NCI-H446 (cell line): Measurements from ENCODE around the gene CDH11.

ENCODE experiments used
- DNase-seq, 2 experiments: peaks; one replicate each; lab custom pipeline; 2025; lab: John Stamatoyannopoulos, UW

The CDH11 gene

GRCh38 chr16:65116818-65117430 is 4.9 kb downstream of the CDH11 start:
- no peak for DNase-seq

GRCh38 chr16:65116216-65116615 is 5.6 kb downstream of the CDH11 start:
- no peak for DNase-seq

- peak in 1 of 2 experiments; percentile 24 for DNase-seq
Observed at GRCh38 chr16:65114527-65114926, 7.3 kb downstream of the CDH11 start.

- no peak for DNase-seq
Observed at GRCh38 chr16:65113441-65113840, 8.4 kb downstream of the CDH11 start.

GRCh38 chr16:65111306-65111705 is 10.6 kb downstream of the CDH11 start:
- DNase-seq, result no peak

GRCh38 chr16:65106757-65107156 is 15.1 kb downstream of the CDH11 start:
- no peak for DNase-seq

- no peak for DNase-seq
Observed at GRCh38 chr16:65105171-65105570, 16.7 kb downstream of the CDH11 start.

- no peak for DNase-seq
Observed at GRCh38 chr16:65104471-65104870, 17.4 kb downstream of the CDH11 start.

- DNase-seq, result no peak
Observed at GRCh38 chr16:65102326-65102725, 19.5 kb downstream of the CDH11 start.

- DNase-seq, result no peak
Observed at GRCh38 chr16:65101009-65101408, 20.9 kb downstream of the CDH11 start.

- no peak for DNase-seq
Observed at GRCh38 chr16:65099607-65100006, 22.3 kb downstream of the CDH11 start.

- no peak for DNase-seq
Observed at GRCh38 chr16:65098916-65099315, 22.9 kb downstream of the CDH11 start.

- DNase-seq, result no peak
Observed at GRCh38 chr16:65097296-65097695, 24.6 kb downstream of the CDH11 start.

- DNase-seq, result no peak
Observed at GRCh38 chr16:65095906-65096305, 26.0 kb downstream of the CDH11 start.

GRCh38 chr16:65095090-65095728 is 26.7 kb downstream of the CDH11 start:
- DNase-seq, result no peak

- DNase-seq, result no peak
Observed at GRCh38 chr16:65094009-65094408, 27.9 kb downstream of the CDH11 start.

- peak in 1 of 2 experiments; percentile 15 for DNase-seq
Observed at GRCh38 chr16:65083164-65083857, 38.6 kb downstream of the CDH11 start.

- no peak for DNase-seq
Observed at GRCh38 chr16:65079549-65079948, 42.3 kb downstream of the CDH11 start.

GRCh38 chr16:65077181-65077580 is 44.7 kb downstream of the CDH11 start:
- DNase-seq, result no peak

GRCh38 chr16:65075877-65076276 is 46.0 kb downstream of the CDH11 start:
- DNase-seq, result no peak

GRCh38 chr16:65071433-65072311 is 50.2 kb downstream of the CDH11 start:
- peak in 1 of 2 experiments; percentile 25 for DNase-seq

GRCh38 chr16:65070831-65071432 is 50.9 kb downstream of the CDH11 start:
- peak; percentile 33 to 85 for DNase-seq
